ENCODE results near the gene CDH1. TPM values are rescaled to one million over a fixed set of nuclear protein-coding genes. Genes with fewer than 3 reads are reported as not detected.

The CDH1 gene
- total RNA-seq, 1 donor: not detected

DNA sequence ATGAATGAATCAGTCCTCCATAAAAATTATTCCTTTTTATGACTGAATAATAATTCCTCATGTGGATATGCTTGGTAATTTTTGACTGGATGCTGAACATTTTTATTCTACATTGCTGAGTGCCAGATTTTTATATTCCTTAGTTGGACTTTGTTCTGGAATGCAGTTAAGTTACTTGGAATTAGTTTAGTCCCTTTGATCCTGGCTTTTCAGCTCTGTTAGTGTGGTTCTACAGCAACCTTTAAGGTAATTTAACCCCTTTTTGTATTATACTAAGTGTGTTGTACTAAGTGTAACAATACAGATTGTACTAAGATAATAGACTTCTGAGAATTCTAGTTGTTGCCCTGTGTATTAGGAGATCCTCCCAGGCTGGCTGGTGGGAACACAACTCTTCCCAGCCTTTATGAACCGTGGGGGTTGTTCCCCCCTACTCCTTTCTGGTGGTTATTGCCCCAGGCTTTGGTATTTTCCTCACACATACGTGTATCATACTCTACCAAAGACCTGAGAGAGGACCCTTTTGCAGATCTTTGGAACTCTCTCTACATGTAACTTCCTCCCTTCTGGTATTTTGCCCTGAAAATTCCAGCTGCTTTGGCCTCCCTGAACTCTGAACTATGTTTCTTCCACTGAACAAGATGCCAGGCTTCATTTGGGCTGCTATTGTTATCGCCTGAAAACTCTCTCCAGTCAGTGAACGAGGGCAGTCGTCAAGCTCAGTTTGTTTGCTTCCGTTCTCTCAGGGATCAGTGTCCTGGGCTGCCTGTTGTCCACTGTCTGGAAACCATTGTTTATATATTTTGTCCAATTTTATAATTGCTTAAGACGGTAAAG is 136.8 kb downstream of the CDH1 start:
- no peak for DNase-seq (ENCODE audit: low read depth)
- TF ChIP-seq, protein P1, sequence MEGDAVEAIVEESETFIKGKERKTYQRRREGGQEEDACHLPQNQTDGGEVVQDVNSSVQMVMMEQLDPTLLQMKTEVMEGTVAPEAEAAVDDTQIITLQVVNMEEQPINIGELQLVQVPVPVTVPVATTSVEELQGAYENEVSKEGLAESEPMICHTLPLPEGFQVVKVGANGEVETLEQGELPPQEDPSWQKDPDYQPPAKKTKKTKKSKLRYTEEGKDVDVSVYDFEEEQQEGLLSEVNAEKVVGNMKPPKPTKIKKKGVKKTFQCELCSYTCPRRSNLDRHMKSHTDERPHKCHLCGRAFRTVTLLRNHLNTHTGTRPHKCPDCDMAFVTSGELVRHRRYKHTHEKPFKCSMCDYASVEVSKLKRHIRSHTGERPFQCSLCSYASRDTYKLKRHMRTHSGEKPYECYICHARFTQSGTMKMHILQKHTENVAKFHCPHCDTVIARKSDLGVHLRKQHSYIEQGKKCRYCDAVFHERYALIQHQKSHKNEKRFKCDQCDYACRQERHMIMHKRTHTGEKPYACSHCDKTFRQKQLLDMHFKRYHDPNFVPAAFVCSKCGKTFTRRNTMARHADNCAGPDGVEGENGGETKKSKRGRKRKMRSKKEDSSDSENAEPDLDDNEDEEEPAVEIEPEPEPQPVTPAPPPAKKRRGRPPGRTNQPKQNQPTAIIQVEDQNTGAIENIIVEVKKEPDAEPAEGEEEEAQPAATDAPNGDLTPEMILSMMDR (IDR thresholded peaks at IDR 0.05; ENCODE audit: insufficient read depth, low read length): no peak
- no peak overlapping the region for H3K4me3 ChIP-seq (ENCODE audit: low read depth, low read length)

DNA sequence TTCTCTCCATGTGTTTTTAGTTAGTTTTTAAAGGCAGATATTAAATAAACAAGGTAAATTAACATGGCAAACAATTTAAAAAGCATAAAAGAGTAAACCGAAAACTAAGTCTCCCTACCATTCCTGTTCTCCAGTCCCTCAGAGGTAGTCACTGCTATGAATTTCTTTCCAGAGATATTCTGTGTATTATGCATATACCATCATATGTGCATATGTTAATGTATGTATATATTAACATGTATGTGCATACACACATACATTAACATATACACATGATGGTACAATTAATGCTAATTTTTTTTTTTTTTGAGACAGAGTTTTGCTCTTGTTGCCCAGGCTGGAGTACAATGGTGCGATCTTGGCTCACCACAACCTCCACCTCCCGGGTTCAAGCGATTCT is 138.8 kb downstream of the CDH1 start:
- no peak overlapping the region for H3K4me3 ChIP-seq (ENCODE audit: low read depth, low read length)
- TF ChIP-seq, protein P1 (IDR thresholded peaks at IDR 0.05; ENCODE audit: insufficient read depth, low read length): no peak
- no peak for DNase-seq (ENCODE audit: low read depth)

DNA sequence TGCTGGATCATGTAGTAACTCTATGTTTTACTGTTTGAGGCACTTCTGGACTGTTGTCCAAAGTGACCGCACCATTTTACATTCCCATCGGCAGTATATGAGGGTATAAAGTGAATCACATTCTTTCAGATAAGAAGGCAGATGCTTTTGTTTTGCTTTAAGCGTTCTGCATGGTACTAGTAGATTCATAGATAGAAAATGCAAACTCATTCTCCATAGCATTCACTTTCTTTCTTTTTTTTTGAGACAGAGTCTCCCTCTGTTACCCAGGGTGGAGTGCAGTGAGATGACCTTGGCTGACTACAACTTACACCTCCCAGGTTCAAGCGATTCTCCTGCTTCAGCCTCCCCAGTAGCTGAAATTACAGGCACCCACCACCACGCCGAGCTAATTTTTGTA is 146.6 kb downstream of the CDH1 start:
- TF ChIP-seq, protein P1 (IDR thresholded peaks at IDR 0.05; ENCODE audit: insufficient read depth, low read length): no peak
- H3K4me3 ChIP-seq (ENCODE audit: low read depth, low read length): no peak overlapping the region
- no peak for DNase-seq (ENCODE audit: low read depth)

DNA sequence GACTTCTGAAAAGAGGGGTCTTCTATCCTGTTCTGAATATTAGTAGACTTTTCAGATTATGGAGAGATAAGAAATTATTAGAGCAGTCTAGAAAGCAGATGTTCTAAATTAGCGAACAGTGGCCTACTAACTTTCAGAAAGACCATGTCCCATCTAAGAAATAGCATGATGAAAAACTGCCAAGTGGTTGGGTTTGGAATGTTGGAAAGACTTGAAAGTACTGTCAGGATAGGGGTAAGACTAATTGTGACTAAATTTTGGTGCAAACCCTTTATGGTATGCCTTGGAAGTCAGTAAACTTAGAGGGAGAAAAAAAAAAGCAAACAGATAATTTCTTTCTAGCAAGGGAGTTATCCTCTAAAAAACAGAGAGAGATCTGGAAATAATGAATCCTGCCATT is 147.3 kb downstream of the CDH1 start:
- H3K4me3 ChIP-seq (ENCODE audit: low read depth, low read length): no peak overlapping the region
- DNase-seq (ENCODE audit: low read depth): peak; percentile 13
- TF ChIP-seq, protein P1 (IDR thresholded peaks at IDR 0.05; ENCODE audit: insufficient read depth, low read length): no peak

Small RNA genes within 50 kb of the gene (small RNA-seq; reads per million reads assigned to genes)
- not detected for gene RNA5SP429

Other genes with a start within 250 kb of the CDH1 start
- 23.9 and 28.9 TPM in 2 replicates for gene ZFP90, start 198.0 kb upstream of the CDH1 start, total RNA-seq (ENCODE audit: low replicate concordance)
- gene CDH3, start 92.0 kb upstream of the CDH1 start, total RNA-seq (ENCODE audit: low replicate concordance): not detected in 2 replicates
- gene TANGO6, start 106.2 kb downstream of the CDH1 start, total RNA-seq (ENCODE audit: low replicate concordance): 15.5 and 22.4 TPM in 2 replicates